Jurkat, Clone E6-1 (cell line): Measurements from ENCODE around the gene EIF2B2.

Source experiments
- DNase-seq: peaks from one replicate; pipeline ENCODE4 v3.0.0-alpha.2; 2011; ENCODE audit warnings: low read depth, low spot score
- H3K4me3 ChIP-seq: 2 replicates; pipeline ENCODE4 v1.5.1; 2011; ENCODE audit warnings: mild to moderate bottlenecking, low read length, control low read depth, moderate library complexity

The EIF2B2 gene

DNA sequence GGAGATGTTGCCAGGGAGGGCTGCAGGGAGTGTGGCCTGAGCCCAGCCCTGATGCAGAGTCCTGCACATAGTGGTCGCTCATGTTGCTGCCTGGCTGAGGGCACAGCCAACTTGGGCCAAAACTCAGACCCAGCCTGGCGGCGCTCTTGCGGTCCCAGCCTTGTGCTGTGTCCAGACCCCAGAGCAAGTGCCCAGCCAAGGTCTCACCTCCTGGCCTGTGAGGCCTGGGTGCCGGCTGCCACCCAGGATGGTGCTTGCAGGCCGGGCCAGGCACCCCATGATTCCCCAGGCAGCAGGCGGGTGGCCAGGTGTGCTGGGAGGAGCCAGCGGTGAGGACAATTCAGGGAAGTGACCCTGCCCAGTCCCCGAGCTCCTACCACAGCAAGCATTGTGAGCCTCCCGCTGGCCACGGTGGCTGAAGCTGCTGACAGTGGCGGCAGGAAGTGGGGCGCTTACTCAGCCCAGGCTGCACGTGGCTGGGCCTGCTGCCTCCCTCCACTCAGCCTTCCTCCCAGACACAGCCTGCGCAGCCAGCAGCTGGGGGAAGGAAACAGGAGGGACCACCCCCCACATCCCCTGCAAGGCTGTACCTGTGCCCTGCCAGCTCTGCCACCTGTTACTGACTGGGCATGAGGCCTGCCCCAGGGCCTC lies 29.6 kb upstream of the EIF2B2 start:
- DNase-seq, result peak; percentile 36
- H3K4me3 ChIP-seq, result no peak overlapping the region

GRCh38 chr14:74973905-74974363 lies 28.8 kb upstream of the EIF2B2 start:
- H3K4me3 ChIP-seq, result no peak overlapping the region
- no peak for DNase-seq

DNA sequence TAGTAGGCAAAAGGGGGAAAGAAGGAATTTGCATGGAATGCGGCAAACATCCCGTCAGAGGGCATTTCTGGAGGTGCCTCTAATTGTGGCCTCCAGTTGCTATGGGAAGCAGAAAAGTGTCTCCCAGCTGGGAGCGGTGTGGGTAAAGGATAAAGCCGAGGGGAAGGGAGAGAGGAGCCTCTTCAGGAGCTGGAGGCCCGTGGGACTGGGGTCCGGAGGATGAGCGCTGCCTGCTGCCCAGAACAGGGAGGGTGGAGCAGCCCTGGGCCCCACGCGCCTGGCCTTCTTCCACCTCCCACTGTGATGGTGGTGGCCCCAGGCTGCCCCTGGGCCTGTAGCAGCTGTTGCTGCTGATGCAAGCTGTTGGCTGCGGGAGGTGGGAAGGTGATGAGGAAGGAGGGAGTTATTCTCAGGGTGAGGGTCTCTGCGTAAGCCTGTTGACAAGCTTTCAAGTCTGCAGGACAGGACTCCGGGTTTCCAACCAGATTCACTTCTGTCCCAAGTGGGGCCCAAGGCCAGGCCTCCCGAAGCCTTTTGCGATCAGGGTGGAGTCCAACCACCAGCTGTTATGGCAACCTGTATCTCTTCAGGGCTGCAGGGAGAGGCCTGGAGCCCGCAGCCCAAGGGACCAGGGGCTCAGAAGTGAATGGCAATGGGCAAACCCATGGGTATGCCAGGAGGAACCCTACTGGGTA lies 28.2 kb upstream of the EIF2B2 start:
- no peak for DNase-seq
- H3K4me3 ChIP-seq, result no peak overlapping the region

GRCh38 chr14:74975059-74975810 lies 27.5 kb upstream of the EIF2B2 start:
- DNase-seq, result no peak
- no peak overlapping the region for H3K4me3 ChIP-seq

DNA sequence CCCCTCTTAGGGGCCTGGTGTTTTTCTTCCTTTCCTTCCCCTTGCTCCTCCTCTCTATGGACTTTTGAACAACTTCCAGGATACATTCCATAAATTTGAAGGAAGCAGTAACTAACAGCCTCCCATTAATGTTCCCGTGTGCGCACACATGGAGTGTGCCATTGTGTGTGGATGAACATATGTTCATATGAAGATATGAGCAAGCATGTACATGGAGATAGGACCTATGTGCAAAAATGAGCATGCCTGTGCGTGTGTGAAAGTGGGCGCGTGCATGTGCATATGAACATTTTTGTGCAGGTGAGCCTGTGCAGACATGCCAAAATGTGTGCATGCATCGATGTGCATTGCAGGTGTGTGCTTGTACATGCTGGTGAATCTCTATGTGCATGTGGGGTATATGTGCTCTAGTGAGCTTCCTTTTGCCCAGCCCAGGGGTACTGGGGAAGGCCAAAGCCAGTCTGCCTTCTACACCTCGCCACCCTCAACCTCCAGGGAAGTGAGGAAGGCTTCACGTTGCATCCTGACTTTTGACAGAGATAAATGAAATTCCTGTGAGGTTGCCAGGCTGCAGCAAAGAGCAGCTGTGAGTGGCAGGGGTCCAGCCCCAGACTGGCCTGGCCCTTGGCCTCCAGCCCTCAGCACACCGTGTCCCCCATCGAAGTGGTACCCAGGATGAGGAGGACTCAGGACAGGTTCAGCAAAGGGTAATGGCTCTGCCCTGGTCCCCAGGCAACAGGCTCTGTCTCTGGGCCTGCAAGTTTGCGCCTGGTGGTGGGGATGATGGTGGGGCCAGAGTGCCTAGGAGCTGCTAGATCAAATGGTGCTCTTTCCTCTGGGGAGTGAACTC lies 26.2 kb upstream of the EIF2B2 start:
- no peak for DNase-seq
- no peak overlapping the region for H3K4me3 ChIP-seq

- no peak for DNase-seq
- H3K4me3 ChIP-seq, result no peak overlapping the region
These were observed 25.4 kb upstream of the EIF2B2 start for GRCh38 chr14:74977164-74977900.

- H3K4me3 ChIP-seq, result no peak overlapping the region
- no peak for DNase-seq
These were observed 24.8 kb upstream of the EIF2B2 start for GRCh38 chr14:74977901-74978385.

- DNase-seq, result no peak
- no peak overlapping the region for H3K4me3 ChIP-seq
These were observed 24.2 kb upstream of the EIF2B2 start for GRCh38 chr14:74978416-74978947.

- H3K4me3 ChIP-seq, result no peak overlapping the region
- DNase-seq, result no peak
These were observed 23.7 kb upstream of the EIF2B2 start for GRCh38 chr14:74979029-74979428.

DNA sequence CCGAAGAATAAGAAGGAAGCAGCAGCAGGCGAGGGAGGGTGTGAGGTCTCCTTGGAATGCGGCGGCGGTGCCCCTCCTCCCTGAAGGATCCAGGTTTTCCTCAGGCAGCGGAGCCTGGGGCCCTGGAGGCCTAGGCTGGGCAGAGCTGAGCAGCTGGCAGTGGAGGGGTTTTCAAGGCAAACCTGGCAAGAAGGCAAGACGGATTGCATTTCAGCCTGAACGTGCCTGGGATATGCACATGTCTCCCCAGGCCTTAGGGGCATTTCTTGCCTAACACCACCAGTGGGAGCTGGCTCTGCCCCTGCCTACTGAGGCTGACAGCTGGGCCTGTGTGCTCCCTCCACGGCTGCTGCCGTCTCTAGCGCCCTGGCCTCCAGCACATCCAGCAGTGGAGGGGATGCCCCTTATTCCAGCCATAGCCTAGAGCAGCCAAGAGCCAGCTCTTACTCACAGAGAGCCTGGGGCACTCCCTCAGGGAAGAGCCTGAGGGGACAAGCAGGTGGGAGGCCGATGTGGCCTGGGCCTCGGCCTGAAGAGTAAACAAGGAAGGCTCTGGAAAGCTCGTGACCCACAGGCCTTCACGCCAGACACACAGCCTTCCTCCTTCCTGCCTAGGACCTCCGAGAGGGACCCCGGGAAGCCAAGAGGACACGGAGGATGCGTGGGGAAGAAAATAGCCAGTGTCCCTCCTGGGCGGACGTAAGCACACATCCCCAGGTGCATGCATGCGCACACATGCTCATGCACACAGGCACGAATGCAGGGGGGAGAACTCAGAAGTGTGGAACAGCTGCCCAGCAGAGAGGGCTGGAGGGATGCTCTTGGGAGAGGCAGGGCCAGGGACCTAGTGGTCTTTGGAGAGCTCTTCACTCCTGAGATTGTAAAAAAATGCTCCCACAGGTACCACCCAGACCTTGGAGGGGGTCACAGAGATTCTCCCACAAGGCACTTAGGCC lies 23.0 kb upstream of the EIF2B2 start:
- no peak overlapping the region for H3K4me3 ChIP-seq
- DNase-seq, result no peak

- H3K4me3 ChIP-seq, result no peak overlapping the region
These were observed 22.4 kb upstream of the EIF2B2 start for GRCh38 chr14:74980398-74980730.

GRCh38 chr14:74980731-74981461 lies 21.8 kb upstream of the EIF2B2 start:
- no peak overlapping the region for H3K4me3 ChIP-seq
- no peak for DNase-seq

More at GRCh38 chr14:74980398-74980730, 22.4 kb upstream of the EIF2B2 start:
- no peak for DNase-seq

DNA sequence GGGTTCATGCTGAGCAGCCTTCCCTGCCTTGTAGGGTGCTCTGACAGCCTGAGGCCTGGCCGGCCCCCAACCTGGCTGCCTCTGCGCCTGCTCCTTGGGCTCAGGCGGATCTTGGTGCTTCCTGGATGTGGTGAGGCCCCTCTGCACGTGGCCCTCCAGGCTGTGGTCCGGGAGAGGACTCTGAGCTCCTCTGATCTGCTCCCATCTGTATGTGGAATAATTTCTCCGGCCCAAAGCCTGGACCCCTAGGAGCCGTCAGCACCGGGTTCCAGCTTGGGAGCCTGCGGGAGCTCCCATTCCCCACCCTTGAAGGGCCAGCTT lies 21.3 kb upstream of the EIF2B2 start:
- no peak for DNase-seq
- no peak overlapping the region for H3K4me3 ChIP-seq

DNA sequence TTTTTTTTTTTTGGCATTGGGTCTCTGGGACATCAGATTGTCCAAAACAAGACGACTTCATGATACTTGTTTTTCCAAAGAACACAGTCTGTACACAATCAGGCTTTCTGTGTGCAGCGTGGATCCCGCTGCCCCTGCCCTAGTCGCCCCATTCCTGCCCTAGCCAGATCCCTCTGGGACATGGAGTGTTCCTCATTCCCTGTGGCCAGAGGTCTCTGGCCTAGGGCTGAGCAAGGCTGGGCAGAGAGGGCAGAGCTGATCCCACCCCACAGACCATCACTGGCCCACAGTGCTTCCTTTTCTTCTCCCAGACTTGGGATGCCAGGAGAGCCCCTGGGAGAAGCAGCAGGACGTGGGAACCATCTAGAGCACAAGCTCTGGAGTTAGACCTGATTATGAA lies 20.9 kb upstream of the EIF2B2 start:
- H3K4me3 ChIP-seq, result no peak overlapping the region
- no peak for DNase-seq

GRCh38 chr14:74982661-74983060 lies 20.1 kb upstream of the EIF2B2 start:
- no peak for DNase-seq
- no peak overlapping the region for H3K4me3 ChIP-seq

DNA sequence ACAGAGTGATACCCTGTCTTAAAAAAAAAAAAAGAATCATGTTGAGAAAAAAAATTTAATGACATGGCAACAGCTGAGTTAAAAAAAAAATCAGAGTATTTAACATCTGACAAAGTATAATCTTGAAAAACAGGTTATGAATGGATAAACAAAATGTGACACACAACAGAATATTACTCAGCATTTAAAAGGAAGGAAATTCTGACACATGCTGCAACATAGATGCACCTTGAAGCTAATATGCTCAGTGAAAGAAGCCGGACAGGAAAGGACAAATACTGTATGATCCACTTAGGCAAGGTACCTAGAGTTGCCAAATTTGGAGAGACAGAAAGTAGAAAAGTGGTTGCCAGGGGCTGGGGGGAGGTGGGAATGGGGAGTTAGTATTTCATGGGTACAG lies 19.4 kb upstream of the EIF2B2 start:
- no peak for DNase-seq
- no peak overlapping the region for H3K4me3 ChIP-seq
